ENCODE measurements around the gene OR8D2. TPM values are rescaled to one million over a fixed set of nuclear protein-coding genes. Genes with fewer than 3 reads are reported as not detected.

Gene OR8D2
- polyA plus RNA-seq, 1 experiment = not detected

DNA sequence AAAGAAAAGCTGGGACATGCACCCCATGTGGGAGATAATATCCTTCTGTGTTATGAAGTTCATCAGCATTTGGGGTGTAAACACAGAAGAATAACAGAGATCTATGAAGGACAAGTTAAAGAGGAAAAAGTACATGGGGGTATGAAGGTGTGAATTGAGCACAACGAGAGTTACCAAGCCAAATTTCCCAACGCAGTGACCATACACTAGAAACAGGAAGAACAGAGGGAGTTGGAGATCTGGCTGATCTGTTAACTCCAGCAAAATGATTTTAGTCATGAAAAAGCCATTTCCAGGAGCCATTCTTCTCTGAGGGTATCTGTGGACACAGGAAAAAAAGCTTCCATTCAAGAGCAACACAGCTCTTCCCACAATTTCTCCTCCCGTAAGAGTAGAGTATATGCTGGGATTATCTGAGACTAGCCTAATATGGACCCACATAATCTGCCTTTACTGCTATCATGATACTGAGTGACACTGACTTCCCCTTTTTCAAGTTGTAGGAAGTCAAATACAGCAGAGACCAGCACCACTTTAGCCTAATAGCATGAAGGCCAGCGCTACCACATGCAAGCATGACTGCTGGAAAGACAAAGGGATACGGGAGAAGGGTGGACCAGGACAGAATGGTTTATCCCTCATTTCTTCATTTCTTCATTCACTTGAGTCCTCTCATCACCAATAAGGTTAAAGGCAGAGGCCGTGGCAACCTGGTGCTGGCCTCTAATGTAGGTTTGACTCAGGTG is 19.6 kb upstream of the OR8D2 start:
- ChIA-PET POLR2A (no interaction called here), CTCF (interaction anchor here (2.2 kb wide), 1 partner anchor 63 kb away, joined by 7 read pairs; no protein-coding TSS in a partner anchor)
- no peak for DNase-seq (ENCODE audit: low read depth, low spot score)
- Histone ChIP-seq H3K4me3 (ENCODE audit: low read depth, low read length) (no peak overlapping the region), H3K27me3 (ENCODE audit: control insufficient read depth, insufficient read depth, low read length) (no peaks in the 10 kb centered on the region), H3K27ac (ENCODE audit: low read depth, low read length) (no peak overlapping the region), H3K9me3 (ENCODE audit: control insufficient read depth, insufficient read depth, low read length) (no peaks in the 10 kb centered on the region)
- TF ChIP-seq, protein P1, sequence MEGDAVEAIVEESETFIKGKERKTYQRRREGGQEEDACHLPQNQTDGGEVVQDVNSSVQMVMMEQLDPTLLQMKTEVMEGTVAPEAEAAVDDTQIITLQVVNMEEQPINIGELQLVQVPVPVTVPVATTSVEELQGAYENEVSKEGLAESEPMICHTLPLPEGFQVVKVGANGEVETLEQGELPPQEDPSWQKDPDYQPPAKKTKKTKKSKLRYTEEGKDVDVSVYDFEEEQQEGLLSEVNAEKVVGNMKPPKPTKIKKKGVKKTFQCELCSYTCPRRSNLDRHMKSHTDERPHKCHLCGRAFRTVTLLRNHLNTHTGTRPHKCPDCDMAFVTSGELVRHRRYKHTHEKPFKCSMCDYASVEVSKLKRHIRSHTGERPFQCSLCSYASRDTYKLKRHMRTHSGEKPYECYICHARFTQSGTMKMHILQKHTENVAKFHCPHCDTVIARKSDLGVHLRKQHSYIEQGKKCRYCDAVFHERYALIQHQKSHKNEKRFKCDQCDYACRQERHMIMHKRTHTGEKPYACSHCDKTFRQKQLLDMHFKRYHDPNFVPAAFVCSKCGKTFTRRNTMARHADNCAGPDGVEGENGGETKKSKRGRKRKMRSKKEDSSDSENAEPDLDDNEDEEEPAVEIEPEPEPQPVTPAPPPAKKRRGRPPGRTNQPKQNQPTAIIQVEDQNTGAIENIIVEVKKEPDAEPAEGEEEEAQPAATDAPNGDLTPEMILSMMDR (IDR thresholded peaks at IDR 0.05; ENCODE audit: low read depth, low read length) = no peak

DNA sequence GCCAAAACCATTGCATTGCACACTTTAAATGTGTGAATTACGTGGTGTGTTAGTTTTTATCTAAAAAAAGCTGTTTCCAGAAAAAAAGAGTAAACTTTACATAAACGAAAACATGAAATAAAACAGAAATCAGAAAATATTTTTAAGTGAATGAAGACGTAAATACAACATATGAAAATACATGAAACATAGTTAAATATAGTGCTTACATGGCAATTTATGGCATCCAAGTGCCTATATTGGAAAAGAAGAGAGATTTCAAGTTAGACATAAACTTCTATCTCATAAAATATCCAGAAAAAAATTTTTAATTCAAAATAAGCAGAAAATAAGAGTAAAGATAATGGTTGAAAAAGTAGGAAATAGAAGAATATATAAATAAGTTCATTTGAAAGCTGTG is 11.9 kb upstream of the OR8D2 start:
- no peak overlapping the region for H3K27ac ChIP-seq (ENCODE audit: low read depth, low read length)
- no peak for DNase-seq (ENCODE audit: low read depth, low spot score)
- ChIA-PET CTCF (interaction anchor here (1.2 to 6.3 kb wide), 4 partner anchors 58 to 262 kb away, joined by 3 to 152 read pairs (median 5); no protein-coding TSS in a partner anchor), POLR2A (no interaction called here)
- TF ChIP-seq, protein P1 (IDR thresholded peaks at IDR 0.05; ENCODE audit: low read depth, low read length) = no peak
- no peak overlapping the region for H3K4me3 ChIP-seq (ENCODE audit: low read depth, low read length)
- H3K9me3 ChIP-seq (ENCODE audit: control insufficient read depth, insufficient read depth, low read length) = no peaks in the 10 kb centered on the region
- H3K27me3 ChIP-seq (ENCODE audit: control insufficient read depth, insufficient read depth, low read length) = no peaks in the 10 kb centered on the region

DNA sequence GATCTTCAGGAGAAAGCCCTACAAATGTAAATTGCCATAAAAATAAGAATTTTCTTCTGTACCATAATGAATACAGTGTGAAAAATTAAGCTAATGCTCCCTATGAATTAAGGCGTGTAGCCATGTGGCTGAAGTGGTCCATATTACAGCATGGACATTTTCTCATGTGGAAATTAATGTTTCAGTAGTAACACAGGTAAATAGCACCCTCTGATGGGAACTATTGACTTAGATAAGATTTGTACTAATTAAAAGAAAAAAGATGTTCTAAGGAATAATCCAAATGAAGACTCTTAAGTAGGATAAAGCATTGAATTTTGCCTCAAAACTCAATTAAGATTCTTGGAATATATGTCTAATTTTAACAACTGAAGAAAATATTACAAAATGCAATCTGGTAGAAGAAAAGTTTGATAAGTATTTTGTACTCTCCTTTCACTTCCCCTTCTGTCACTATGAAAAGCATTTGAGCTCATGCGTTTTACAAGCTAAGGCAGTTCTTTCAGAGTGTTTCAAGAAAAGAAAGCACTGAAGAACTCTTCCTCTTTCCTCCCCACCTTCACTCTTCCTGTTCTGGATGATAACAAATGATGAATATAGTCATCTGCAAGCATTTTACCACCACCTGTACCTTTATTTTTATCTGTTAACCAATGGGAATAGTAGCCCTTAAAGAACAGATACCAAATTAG is 9.9 kb upstream of the OR8D2 start:
- Histone ChIP-seq H3K27ac (ENCODE audit: low read depth, low read length) (no peak overlapping the region), H3K27me3 (ENCODE audit: control insufficient read depth, insufficient read depth, low read length) (no peaks in the 10 kb centered on the region), H3K9me3 (ENCODE audit: control insufficient read depth, insufficient read depth, low read length) (no peaks in the 10 kb centered on the region), H3K4me3 (ENCODE audit: low read depth, low read length) (no peak overlapping the region)
- POLR2A ChIA-PET = no interaction called here
- no peak for DNase-seq (ENCODE audit: low read depth, low spot score)
- CTCF ChIA-PET = interaction anchor here (0.6 to 6.3 kb wide), 15 partner anchors 9 to 622 kb away, joined by 3 to 152 read pairs (median 3); no protein-coding TSS in a partner anchor
- TF ChIP-seq, protein P1 (IDR thresholded peaks at IDR 0.05; ENCODE audit: low read depth, low read length) = 0 out of 2 replicates have a peak, but pooled peaks have one; percentile 1

DNA sequence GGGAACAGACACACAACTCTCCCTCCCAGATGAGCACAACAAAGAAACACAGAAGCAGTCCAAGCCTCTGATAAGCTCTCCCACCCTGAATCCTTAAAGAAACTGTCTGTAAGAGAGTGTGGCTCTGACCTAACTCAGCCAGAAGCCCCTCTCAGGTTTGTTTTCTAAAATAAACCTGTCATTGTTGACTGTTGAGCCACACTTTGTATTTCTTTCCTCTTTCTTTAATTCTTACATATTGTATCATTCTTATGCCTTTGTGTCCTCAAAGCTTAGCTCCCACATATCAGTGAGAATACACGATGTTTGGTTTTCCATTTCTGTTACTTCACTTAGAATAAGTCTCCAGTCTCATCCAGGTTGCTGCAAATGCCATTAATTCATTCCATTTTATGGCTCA is 7.8 kb upstream of the OR8D2 start:
- ChIA-PET CTCF (interaction anchor here (1.8 to 3.2 kb wide), 2 partner anchors 256 to 259 kb away, joined by 9 to 12 read pairs; no protein-coding TSS in a partner anchor), POLR2A (no interaction called here)
- Histone ChIP-seq H3K9me3 (ENCODE audit: control insufficient read depth, insufficient read depth, low read length) (no peaks in the 10 kb centered on the region), H3K4me3 (ENCODE audit: low read depth, low read length) (no peak overlapping the region), H3K27me3 (ENCODE audit: control insufficient read depth, insufficient read depth, low read length) (no peaks in the 10 kb centered on the region), H3K27ac (ENCODE audit: low read depth, low read length) (no peak overlapping the region)
- DNase-seq (ENCODE audit: low read depth, low spot score) = no peak
- TF ChIP-seq, protein P1 (IDR thresholded peaks at IDR 0.05; ENCODE audit: low read depth, low read length) = no peak

DNA sequence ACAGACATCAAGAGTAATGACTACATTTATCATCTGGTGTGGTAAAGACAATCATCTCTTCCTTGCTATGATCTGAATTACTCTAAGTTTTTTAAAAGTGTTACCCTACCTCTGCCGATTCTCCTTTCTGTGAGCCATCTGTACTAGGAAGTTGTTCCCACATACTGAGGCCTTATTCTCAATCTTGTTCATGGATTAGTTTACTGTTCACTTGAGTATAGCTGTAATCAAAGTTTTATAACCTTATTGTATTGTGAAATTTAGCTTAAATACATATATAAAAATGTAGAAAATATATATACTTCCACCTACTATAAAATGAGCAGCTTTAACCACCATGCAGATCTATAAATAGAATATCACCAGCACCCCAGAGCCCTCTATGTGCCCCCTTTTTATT is 2.4 kb upstream of the OR8D2 start:
- Histone ChIP-seq H3K27ac (ENCODE audit: low read depth, low read length) (no peak overlapping the region), H3K4me3 (ENCODE audit: low read depth, low read length) (no peak overlapping the region), H3K9me3 (ENCODE audit: control insufficient read depth, insufficient read depth, low read length) (no peaks in the 10 kb centered on the region), H3K27me3 (ENCODE audit: control insufficient read depth, insufficient read depth, low read length) (no peaks in the 10 kb centered on the region)
- ChIA-PET POLR2A (no interaction called here), CTCF (interaction anchor here (1.6 to 2.7 kb wide), 2 partner anchors 80 to 253 kb away, joined by 5 to 16 read pairs; no protein-coding TSS in a partner anchor)
- no peak for DNase-seq (ENCODE audit: low read depth, low spot score)
- TF ChIP-seq, protein P1 (IDR thresholded peaks at IDR 0.05; ENCODE audit: low read depth, low read length) = no peak

All from AG04450 (cell line).